Caki2 (cell line): ENCODE measurements around the gene PRSS23. TPM values are rescaled to one million over a fixed set of nuclear protein-coding genes. Genes with fewer than 3 reads are reported as not detected.
"Not testable (repeated sequence)": the region's sequence is repeated elsewhere in the genome, so short reads cannot be mapped to it uniquely, and the experiment has no call there.

Experiments used
- DNase-seq: peaks from one replicate; pipeline ENCODE4 v3.0.0-alpha.2; 2015; ENCODE audit warnings: low read depth
- in situ Hi-C: cut with HindIII; loops from 2 replicates; pipeline ENCODE4 v1.10.0; 2016; ENCODE audit warnings: low sequenced_read_pairs, low pct_unique_long_range_greater_than_20kb, mixed read lengths
- total RNA-seq: library from RNA; depleted of rRNA; stranded (reverse); fragments of >200 nt; shearing (Covaris generic); gene quantifications from 2 replicates; pipeline ENCODE4 v1.2.3, GENCODE V29; 2014; ENCODE audit warnings: low replicate concordance; rRNA removed

The PRSS23 gene, protein sequence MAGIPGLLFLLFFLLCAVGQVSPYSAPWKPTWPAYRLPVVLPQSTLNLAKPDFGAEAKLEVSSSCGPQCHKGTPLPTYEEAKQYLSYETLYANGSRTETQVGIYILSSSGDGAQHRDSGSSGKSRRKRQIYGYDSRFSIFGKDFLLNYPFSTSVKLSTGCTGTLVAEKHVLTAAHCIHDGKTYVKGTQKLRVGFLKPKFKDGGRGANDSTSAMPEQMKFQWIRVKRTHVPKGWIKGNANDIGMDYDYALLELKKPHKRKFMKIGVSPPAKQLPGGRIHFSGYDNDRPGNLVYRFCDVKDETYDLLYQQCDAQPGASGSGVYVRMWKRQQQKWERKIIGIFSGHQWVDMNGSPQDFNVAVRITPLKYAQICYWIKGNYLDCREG
- total RNA-seq, result 47.9 and 67.9 TPM in 2 replicates

DNA sequence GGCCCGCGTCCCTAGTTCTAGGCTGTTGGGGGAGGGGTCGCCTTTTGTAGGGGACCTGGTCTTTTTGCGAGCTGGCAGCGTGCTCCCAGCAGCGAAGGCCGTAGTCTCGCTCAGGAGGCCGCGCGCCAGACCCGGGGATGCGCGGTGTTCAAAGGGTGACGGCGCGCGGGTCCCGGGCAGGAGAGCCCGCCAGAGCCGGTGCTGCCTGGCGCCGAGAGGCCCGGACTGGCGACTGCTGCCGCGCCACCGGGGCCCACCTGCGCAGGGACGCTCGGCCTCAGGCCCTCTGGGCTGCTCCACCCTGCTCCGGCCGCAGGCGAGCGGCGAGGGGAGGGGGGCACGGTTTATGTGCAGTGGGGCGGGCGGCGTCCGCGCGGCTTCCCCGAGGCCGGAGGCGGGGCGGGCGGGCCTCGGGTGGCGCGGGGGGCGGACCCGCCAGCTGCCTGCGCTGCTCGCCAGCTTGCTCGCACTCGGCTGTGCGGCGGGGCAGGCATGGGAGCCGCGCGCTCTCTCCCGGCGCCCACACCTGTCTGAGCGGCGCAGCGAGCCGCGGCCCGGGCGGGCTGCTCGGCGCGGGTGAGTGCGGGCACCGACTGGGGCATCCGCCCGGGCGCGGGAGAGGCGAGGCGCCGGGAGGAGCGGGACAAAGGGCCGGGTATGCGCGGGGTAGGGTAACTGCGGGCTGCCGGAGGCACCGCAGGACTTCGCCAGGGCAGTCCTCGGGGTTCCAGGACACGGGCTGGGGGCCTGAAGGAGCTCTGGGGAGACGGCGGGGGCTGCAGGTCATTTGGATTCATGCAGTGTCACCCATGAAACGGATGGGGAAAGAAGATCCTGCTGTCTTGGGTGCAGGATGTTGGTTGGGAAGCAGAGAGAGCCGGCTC lies at the start of gene PRSS23:
Gene PRSS23 (plus strand): TSS at position 467 of the 884 bp plus-strand sequence. CDS start 7,102 bp downstream, outside the sequence.
- in situ Hi-C loops, result no loop called here
- peak; percentile 57 for DNase-seq

DNA sequence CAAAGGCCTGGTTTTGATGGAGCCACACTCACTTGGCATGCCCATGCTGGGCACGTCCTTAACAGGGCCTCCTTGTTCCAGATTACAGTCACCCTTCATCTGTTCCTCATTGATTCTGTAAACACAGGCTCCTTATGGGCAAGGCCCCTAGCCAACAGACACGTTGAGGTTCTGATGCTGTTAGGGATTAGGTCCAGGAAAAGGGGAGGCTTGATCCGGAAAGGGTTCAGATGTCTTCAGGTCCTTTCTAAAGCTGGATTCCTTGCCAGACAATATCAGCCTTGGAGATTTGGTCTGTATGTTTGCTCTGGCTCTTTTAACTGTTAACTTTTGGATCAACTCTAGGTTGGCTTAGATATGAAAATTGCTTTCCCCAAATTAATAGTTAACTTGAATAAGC lies 46.9 kb upstream of the PRSS23 start:
- DNase-seq, result no peak
- in situ Hi-C loops, result no loop called here

DNA sequence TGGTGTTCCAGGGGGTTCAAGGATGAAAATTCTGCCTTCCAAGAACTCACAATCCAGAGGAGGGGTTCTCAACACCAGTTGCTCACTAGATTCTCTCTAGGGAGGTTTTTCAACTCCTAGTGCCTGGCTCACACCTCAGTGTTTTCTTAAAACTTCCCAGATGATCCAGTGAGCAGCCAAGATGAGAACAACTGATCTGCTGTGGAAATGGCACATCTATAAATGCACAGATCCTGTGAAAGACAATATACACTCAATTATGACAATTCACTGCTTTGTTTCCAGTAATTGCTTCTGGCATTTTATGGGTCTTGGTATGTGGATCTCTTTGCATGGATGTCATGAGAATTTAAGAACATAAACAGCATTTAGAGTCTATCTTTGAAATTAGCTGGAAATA lies 45.2 kb upstream of the PRSS23 start:
- DNase-seq, result no peak
- in situ Hi-C loops, result no loop called here

DNA sequence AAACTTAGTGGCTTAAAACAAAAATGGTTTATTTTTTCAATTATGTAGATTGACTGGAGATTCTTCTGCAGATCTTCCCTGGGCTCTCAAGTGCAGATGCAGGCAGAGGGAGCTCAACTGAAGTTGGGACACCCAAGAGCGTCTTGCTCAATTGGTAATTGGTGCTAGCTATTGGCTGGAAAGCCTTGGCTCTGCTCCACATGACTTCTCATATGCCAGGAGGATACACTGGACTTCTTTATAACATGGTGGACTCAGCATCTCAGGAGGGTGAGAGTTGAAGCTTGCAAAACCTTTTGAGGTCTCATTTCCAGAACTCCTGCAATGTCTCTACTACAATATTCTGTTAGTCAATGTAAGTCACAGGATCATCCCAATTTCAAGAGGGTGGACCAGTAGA lies 42.2 kb upstream of the PRSS23 start:
- DNase-seq, result no peak
- in situ Hi-C loops, result no loop called here

DNA sequence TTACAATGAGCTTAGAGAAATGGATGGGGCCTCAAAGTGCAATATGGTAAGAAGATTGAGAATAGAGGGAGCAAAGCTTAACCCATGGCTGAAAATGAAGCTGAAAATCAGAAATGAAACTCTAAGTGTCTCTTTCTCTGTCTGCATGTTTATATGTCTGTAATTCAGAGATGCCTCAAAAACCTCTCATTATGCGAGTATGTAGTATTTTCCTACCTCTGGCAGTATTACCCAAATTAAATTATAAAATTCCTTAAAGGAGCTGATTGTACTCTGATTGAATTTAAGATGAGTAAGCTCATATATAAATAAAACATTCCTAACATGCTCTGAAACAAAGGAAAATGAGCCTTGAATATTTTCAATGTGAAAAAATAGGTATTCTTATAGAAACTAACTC lies 39.8 kb upstream of the PRSS23 start:
- no peak for DNase-seq
- in situ Hi-C loops, result no loop called here

DNA sequence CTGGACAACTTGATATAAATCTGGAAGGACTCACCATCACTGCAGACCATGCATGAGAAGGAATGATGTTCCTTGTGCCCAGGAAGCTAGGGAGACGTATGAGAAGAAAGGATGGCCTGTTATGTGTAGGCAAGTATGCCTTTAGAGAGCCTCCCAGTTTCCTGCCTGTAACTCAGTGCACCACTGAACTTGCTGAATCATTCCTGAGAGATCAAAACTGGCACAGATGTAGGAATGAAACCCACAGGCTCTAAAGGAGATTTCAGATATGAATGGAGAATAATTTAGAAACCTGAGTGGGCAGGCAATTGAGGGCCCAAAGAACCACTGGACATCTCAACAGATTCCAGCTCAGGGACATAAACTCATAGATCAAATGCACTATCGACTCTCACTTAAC lies 38.4 kb upstream of the PRSS23 start:
- no peak for DNase-seq
- in situ Hi-C loops, result no loop called here

DNA sequence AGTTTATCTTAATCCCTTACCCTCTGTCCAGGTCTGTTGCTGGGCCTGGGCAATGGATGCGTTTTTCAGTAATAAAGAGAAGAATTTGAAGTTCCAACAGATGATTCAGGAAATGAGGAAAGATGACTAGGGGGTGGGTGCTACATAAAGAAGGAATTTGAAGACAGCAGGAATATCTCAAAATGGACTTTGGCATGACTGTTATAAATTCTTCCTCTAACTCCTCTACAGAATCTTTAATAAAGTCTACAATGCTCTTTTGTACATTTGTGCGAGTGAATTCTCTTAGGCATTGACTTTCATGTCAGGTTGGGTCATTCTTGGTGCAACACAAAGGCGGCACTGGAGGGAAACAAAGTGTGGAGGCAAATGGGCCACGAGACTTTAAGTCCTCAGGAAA lies 35.1 kb upstream of the PRSS23 start:
- in situ Hi-C loops, result no loop called here
- no peak for DNase-seq

DNA sequence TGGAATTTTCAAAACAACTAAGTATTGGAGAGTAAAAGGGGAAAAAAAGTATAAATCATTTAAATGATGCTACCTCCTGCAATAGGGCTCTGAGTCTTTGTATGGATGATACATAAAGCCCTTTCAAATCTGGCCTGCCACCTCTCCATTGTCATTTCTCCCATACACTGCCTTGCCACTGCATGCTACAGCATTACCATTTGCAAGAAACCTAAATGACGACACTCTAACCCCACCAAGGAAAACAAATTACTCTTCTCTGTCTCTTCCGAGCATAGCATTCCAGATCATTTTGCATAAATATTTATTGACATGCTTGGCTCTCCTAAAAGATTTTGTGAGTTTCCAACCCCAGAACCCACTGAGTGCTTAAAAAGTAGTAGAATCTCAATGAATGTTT lies 34.5 kb upstream of the PRSS23 start:
- in situ Hi-C loops, result no loop called here
- DNase-seq, result no peak

DNA sequence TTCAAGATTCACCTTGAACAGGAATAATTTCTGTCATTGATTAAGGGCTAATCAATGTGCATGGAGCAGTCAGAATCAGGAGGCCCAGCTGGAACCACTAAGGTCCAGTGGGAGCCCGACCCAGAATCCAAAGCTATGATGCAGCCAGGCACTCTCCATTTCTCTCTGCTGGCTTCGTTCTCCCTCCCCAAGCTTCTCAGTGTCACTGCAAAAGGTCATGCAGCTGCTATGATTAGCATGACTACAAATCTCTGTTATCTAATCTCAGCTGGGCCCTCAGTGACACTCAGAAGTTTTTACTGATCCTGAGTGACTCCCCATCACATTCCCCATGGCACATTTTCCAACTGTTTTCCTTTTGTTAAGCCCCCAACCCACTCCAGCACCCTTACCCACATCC lies 31.1 kb upstream of the PRSS23 start:
- in situ Hi-C loops, result no loop called here
- DNase-seq, result no peak

DNA sequence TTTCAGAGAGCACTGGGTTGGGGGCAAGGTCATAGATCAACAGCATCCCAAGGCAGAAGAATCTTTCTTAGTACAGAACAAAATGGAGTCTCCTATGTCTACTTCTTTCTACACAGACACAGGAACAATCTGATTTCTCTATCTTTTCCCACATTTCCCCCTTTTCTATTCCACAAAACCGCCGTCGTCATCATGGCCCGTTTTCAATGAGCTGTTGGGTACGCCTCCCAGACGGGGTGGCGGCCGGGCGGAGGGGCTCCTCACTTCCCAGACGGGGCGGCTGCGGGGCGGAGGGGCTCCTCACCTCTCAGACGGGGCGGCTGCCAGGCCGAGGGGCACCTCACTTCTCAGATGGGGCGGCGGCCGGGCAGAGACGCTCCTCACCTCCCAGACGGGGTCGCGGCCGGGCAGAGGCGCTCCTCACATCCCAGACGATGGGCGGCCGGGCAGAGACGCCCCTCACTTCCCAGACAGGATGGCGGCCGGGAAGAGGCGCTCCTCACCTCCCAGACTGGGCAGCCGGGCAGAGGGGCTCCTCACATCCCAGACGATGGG lies 29.8 kb upstream of the PRSS23 start:
- DNase-seq, in situ Hi-C loops: not testable (repeated sequence)

DNA sequence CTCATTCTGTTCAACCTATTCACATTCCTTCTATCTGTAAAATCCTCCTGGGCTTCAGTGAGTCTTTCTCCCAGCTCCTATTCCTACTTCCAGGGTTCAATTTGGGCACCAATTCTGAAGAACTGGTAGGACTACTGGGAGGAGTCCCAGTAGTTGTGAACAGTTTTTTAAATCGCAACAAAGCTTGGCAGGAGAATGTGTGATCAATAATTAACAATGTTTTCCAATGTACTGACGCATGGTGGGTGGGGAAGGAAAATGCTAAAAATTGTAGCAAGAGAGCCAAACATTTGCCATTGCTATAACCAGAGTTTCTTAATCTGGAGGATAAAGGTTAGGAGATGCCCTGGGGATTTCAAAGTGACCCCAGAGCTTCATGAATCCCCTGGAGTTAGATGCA lies 27.3 kb upstream of the PRSS23 start:
- in situ Hi-C loops, result no loop called here
- no peak for DNase-seq

DNA sequence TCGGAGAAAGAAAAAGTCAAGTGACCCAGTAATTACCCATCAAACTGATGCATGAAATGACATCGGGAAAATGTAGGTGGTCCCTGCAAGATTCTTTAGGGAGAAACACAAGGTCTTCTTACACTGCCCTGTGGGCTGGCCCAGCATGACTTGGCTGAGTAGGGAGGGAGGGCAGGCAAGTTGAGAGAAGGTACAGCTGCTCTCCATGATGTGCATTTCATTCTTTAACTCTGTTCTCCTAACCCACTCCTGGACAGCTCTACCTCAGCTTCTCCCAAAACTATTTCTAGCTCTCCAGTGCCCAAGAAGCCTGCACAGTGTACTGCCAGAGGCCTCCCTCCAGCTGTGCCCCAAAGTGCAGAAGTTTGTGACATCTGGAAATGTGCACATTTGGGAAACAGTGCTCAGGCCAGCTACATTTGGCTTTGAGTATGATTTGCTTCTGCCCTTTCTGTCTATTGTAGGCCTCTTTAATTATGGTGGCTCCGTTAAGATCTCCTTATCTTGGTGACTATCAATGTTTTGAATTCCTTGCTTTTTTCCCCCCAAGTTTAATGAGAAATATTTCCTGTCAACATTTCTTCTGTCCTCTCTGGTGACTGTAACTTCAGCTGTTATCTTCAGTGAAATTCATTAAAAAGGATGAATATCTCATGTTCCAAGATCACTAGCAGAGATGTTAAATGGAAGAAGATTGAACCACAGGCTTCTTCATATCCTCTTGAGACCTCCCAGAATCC lies 26.7 kb upstream of the PRSS23 start:
- in situ Hi-C loops, result no loop called here
- no peak for DNase-seq

DNA sequence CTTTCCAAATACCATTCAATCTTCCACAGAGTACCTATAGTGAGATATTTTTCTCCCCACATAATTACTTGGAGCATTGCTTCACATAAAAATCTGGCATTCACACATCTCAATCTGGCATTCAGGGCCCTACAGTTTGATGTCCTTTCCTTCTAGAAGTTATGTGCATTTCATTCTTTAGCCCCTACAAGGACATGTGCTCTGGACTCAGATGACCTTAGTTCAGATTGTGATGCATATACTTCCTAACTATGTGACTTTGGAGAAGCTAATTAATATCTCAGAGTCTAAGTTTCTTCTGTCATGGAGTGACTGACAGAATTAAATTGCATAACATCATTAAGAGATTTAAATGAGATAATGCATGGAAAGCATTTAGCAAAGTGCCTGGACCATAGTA lies 25.9 kb upstream of the PRSS23 start:
- in situ Hi-C loops, result no loop called here
- DNase-seq, result no peak

DNA sequence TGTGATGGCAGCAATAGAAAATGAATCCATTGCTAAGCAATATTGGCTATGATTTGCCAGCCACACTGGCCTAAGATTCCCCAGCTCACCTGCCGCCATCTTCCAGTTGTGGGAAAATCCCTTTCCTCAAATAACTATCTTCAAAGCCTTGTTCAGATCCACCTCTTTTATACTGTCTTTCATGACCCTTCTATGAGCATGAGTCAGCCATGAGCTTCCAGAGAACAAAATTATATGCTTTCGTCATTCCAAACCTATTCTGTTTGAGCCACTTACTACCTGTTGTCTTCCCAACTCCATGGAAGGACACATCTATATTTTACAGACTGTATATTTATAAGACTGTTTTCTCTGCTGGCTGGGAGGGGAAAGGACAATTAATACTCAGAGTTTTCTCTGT lies 25.0 kb upstream of the PRSS23 start:
- DNase-seq, result no peak
- in situ Hi-C loops, result no loop called here

DNA sequence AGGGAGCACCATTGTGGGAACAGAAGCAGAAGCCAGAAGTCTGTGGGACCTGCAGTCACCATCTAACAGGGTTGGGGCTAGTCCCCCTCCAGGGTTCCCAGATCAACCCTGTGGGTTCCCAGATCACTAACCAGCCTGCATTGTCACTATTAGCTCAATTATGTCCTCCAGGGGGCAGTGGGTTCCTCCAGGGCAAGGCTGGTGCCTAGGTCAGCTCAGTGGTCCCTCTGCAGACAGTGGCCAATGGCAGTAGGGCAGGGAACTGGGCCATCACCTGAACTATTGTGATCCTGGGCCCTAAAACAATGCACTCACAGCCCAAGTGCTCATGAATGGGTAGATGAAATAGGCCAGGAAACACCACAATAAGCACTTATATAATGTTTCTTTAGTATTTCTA lies 18.8 kb upstream of the PRSS23 start:
- no peak for DNase-seq
- in situ Hi-C loops, result no loop called here

DNA sequence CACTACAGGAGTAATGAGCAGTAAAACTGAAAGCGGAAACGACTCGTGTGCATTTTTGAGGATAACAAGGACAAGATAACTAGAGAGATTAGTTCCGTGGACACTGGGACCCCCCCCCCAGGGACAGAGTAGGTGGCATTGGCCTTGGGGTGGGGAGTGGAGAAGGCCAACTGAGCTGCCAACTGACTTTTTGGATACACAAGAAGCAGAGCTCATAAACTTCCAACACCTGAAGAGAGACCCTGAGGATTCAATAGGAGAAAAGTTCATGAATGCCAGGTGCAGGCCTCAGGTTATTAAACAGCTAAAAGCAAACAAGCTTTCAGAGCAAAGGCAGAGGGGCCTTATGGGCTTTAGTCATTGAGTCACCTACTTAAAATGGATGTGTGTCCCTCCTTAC lies 17.6 kb upstream of the PRSS23 start:
- no peak for DNase-seq
- in situ Hi-C loops, result no loop called here

DNA sequence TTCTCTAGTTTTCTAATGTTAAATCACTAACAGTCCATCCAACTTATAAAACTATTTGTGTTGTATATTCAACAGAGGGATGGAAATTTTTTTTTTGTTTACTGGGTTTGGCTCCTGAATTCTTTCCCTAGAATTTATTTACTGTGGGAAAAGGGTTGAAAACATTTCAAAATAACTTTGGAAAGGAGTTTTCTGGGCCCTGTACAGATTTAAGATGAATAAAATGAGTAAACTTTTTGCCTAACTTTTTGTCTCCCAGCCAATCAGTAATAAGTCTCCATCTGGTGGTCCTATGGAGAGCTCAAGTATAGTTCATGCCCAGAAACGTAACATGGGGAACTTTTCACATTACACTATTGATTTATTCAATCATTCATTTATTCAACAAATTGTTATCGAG lies 16.7 kb upstream of the PRSS23 start:
- in situ Hi-C loops, result no loop called here
- no peak for DNase-seq

DNA sequence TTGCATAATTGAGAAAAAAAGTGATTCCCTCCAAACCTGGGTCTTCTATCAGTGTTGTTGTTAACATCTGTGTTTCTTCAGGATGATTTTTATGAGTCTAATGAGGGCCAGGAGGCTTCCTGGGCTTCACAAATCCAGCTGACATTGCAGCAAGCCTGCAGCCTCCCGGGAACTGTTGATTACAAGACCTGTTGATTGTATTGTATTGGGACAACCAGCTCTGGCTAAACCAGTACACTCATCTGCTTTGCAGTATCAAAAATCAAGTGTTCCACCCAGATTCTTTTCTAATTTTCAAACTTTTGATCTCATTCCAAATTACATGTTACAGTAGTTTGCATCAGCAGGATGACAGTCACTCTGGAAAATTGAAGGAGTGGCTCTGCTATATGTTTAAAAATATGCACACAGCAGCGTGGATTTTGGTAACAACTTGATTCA lies 16.1 kb upstream of the PRSS23 start:
- DNase-seq, result no peak
- in situ Hi-C loops, result no loop called here
